GM21825 (cell line): Measurements from ENCODE around the gene SGCD.

Source experiments
- ATAC-seq: cut with Tn5 transposase; IDR thresholded peaks from one replicate; pipeline ENCODE4 v1.9.1; 2021; ENCODE audit warnings: mild to moderate bottlenecking, moderate library complexity; ENCODE audit not compliant: unreplicated experiment

SGCD gene

GRCh38 chr5:156755421-156756087 is 428.6 kb downstream of the SGCD start:
- no peak for ATAC-seq

GRCh38 chr5:156758011-156758791 is 431.2 kb downstream of the SGCD start:
- no peak for ATAC-seq

- no peak for ATAC-seq
These were observed 432.2 kb downstream of the SGCD start for GRCh38 chr5:156759156-156759555.

GRCh38 chr5:156762771-156763170 is 435.8 kb downstream of the SGCD start:
- no peak for ATAC-seq

- ATAC-seq = no peak
These were observed 437.4 kb downstream of the SGCD start for GRCh38 chr5:156764176-156764971.

- ATAC-seq = no peak
These were observed 447.3 kb downstream of the SGCD start for GRCh38 chr5:156774273-156774672.

- ATAC-seq = no peak
These were observed 451.3 kb downstream of the SGCD start for GRCh38 chr5:156778139-156778706.

GRCh38 chr5:156778752-156779151 is 451.8 kb downstream of the SGCD start:
- ATAC-seq = no peak

GRCh38 chr5:156779436-156779835 is 452.5 kb downstream of the SGCD start:
- ATAC-seq = no peak

- ATAC-seq = no peak
These were observed 456.1 kb downstream of the SGCD start for GRCh38 chr5:156783092-156783491.

GRCh38 chr5:156794687-156795086 is 467.7 kb downstream of the SGCD start:
- no peak for ATAC-seq

- ATAC-seq = no peak
These were observed 471.2 kb downstream of the SGCD start for GRCh38 chr5:156798201-156798600.

- no peak for ATAC-seq
These were observed 472.2 kb downstream of the SGCD start for GRCh38 chr5:156799171-156799570.

GRCh38 chr5:156800929-156801328 is 474.0 kb downstream of the SGCD start:
- ATAC-seq = no peak

- no peak for ATAC-seq
These were observed 475.5 kb downstream of the SGCD start for GRCh38 chr5:156802501-156802900.

GRCh38 chr5:156803404-156803803 is 476.4 kb downstream of the SGCD start:
- ATAC-seq = no peak

- no peak for ATAC-seq
These were observed 486.0 kb downstream of the SGCD start for GRCh38 chr5:156812959-156813358.

- peak; percentile 84 for ATAC-seq
These were observed 489.1 kb downstream of the SGCD start for GRCh38 chr5:156815988-156816599.
